SU-DHL-6 (cell line): ENCODE data around the gene SIM2.

Experiments used
- H2AFZ ChIP-seq: fragments of 200-600 bp; sonication (generic); 2 replicates; pipeline ENCODE4 v1.6.1; 2014; ENCODE audit warnings: low read depth, mild to moderate bottlenecking, moderate library complexity, mixed read lengths, antibody characterized with exemption, low read length; ENCODE audit not compliant: severe bottlenecking
- H3F3A ChIP-seq: fragments of 200-600 bp; shearing (Covaris generic); 2 replicates; pipeline ENCODE4 v1.6.0; 2016; ENCODE audit warnings: antibody characterized with exemption, mild to moderate bottlenecking; ENCODE audit not compliant: insufficient read depth
- H3K27ac ChIP-seq: fragments of 200-600 bp; sonication (generic); 2 replicates; pipeline ENCODE4 v1.5.1; 2016; ENCODE audit warnings: low read depth, mild to moderate bottlenecking, low read length, moderate library complexity, mixed read lengths
- H3K27me3 ChIP-seq: fragments of 200-600 bp; sonication (generic), shearing (Covaris generic); 2 replicates; pipeline ENCODE4 v1.6.0; 2014; ENCODE audit warnings: mild to moderate bottlenecking, low read length
- H3K36me3 ChIP-seq: fragments of 200-600 bp; sonication (generic); 2 replicates; pipeline ENCODE4 v1.6.1; 2014; ENCODE audit warnings: mild to moderate bottlenecking, low read length, mixed read lengths
- H3K4me2 ChIP-seq: fragments of 300-600, 200-600 bp; shearing (Covaris generic), sonication (generic); 2 replicates; pipeline ENCODE4 v1.6.0; 2014; ENCODE audit warnings: low read length, low read depth, mild to moderate bottlenecking; ENCODE audit not compliant: poor library complexity, severe bottlenecking
- H3K4me3 ChIP-seq: fragments of 200-600 bp; sonication (generic); 2 replicates; pipeline ENCODE4 v1.5.1; 2014; ENCODE audit warnings: antibody characterized with exemption, low read length, mild to moderate bottlenecking, mixed read lengths; ENCODE audit not compliant: insufficient read depth, poor library complexity, severe bottlenecking
- H3K79me2 ChIP-seq: fragments of 200-600 bp; sonication (generic); 2 replicates; pipeline ENCODE4 v1.6.1; 2014; ENCODE audit warnings: mild to moderate bottlenecking, low read length, moderate library complexity; ENCODE audit not compliant: insufficient read depth
- H3K9ac ChIP-seq: fragments of 200-600 bp; sonication (generic); 2 replicates; pipeline ENCODE4 v1.7.0; 2014; ENCODE audit warnings: mild to moderate bottlenecking, low read length
- H3K9me2 ChIP-seq: fragments of 200-600 bp; sonication (generic); replicated peaks from 2 replicates; pipeline ENCODE4 v1.6.1; 2014; ENCODE audit warnings: low read length; ENCODE audit not compliant: insufficient read depth
- H3K9me3 ChIP-seq: fragments of 200-600 bp; sonication (generic); 2 replicates; pipeline ENCODE4 v1.6.1; 2014; ENCODE audit warnings: low read length, mixed read lengths; ENCODE audit not compliant: insufficient read depth
- H4K20me1 ChIP-seq: fragments of 200-600 bp; sonication (generic); 2 replicates; pipeline ENCODE4 v1.6.1; 2014; ENCODE audit warnings: low read depth, mild to moderate bottlenecking, antibody characterized with exemption, low read length, moderate library complexity, mixed read lengths
- EZH2phosphoT487 ChIP-seq: fragments of 200-600 bp; sonication (generic), shearing (Covaris generic); conservative IDR thresholded peaks from 2 replicates; pipeline ENCODE4 v1.6.1; 2018; ENCODE audit warnings: mild to moderate bottlenecking, antibody characterized with exemption, low read length, moderate library complexity, mixed read lengths
- TF ChIP-seq, protein P1 (sequence below): fragments of 200-600 bp; sonication (generic); IDR thresholded peaks from one replicate; pipeline ENCODE4 v1.5.1; 2017; ENCODE audit warnings: antibody characterized with exemption, mild to moderate bottlenecking, low read length, moderate library complexity; ENCODE audit not compliant: insufficient read depth, poor library complexity, severe bottlenecking

Gene SIM2

DNA sequence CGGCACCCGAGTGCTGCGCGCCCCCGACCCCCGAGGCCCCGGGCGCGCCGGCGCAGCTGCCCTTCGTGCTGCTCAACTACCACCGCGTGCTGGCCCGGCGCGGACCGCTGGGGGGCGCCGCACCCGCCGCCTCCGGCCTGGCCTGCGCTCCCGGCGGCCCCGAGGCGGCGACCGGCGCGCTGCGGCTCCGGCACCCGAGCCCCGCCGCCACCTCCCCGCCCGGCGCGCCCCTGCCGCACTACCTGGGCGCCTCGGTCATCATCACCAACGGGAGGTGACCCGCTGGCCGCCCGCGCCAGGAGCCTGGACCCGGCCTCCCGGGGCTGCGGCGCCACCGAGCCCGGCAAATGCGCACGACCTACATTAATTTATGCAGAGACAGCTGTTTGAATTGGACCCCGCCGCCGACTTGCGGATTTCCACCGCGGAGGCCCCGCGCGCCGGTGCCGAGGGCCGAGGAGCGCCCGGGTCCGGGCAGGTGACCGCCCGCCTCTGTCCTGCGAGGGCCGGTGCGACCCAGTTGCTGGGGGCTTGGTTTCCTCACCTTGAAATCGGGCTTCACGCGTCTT lies 49.0 kb downstream of the SIM2 start:
- TF ChIP-seq EZH2phosphoT487: no peak
- TF ChIP-seq, protein P1, sequence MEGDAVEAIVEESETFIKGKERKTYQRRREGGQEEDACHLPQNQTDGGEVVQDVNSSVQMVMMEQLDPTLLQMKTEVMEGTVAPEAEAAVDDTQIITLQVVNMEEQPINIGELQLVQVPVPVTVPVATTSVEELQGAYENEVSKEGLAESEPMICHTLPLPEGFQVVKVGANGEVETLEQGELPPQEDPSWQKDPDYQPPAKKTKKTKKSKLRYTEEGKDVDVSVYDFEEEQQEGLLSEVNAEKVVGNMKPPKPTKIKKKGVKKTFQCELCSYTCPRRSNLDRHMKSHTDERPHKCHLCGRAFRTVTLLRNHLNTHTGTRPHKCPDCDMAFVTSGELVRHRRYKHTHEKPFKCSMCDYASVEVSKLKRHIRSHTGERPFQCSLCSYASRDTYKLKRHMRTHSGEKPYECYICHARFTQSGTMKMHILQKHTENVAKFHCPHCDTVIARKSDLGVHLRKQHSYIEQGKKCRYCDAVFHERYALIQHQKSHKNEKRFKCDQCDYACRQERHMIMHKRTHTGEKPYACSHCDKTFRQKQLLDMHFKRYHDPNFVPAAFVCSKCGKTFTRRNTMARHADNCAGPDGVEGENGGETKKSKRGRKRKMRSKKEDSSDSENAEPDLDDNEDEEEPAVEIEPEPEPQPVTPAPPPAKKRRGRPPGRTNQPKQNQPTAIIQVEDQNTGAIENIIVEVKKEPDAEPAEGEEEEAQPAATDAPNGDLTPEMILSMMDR: no peak
- Histone ChIP-seq H3K9me3 (no peaks in the 10 kb centered on the region), H2AFZ (no peak overlapping the region), H3K27me3 (no peaks in the 10 kb centered on the region), H3K9me2 (no peaks in the 10 kb centered on the region), H3F3A (no peaks in the 10 kb centered on the region), H3K36me3 (no peaks in the 10 kb centered on the region), H3K79me2 (no peaks in the 10 kb centered on the region), H4K20me1 (no peaks in the 10 kb centered on the region), H3K4me2 (no peak overlapping the region), H3K27ac (no peak overlapping the region), H3K4me3 (no peak overlapping the region), H3K9ac (no peak overlapping the region)

DNA sequence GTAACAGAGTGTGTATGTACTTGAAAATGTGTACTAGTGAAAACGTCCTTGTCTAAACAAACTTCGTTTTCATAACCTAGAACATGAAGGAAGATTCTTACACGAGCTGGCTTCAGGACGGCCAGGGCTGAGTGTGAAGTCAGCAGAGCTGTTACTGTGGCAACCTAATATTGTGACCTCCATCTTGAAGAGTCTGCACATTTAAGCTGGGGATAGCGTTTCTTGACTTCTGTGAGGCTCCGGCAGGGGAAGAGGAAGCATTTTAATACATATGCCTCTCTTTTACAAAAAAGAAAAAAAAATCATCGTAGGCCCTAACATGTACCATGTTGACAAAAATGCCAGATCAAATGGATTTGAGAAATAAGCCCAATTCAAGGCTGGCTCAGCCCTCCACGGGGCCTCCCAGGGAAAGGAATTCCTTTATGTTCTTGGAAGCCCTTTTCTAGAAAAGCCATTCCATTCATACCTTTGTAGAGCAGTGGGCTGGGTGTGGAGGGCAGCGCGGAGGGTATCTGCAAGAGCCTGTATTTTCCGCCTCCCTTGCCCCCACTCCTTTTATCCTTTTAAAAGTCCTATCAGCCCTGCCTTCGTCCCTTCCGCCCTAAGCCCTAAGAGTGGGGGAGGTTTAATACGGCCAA lies 51.1 kb downstream of the SIM2 start:
- TF ChIP-seq EZH2phosphoT487: no peak
- TF ChIP-seq, protein P1: no peak
- H3K27me3 ChIP-seq: no peaks in the 10 kb centered on the region
- no peaks in the 10 kb centered on the region for H3K36me3 ChIP-seq
- H2AFZ ChIP-seq: no peak overlapping the region
- no peak overlapping the region for H3K4me2 ChIP-seq
- no peaks in the 10 kb centered on the region for H3K9me2 ChIP-seq
- no peaks in the 10 kb centered on the region for H3K79me2 ChIP-seq
- no peak overlapping the region for H3K4me3 ChIP-seq
- no peaks in the 10 kb centered on the region for H3K9me3 ChIP-seq
- no peaks in the 10 kb centered on the region for H4K20me1 ChIP-seq
- no peak overlapping the region for H3K27ac ChIP-seq
- no peak overlapping the region for H3K9ac ChIP-seq
- no peaks in the 10 kb centered on the region for H3F3A ChIP-seq

DNA sequence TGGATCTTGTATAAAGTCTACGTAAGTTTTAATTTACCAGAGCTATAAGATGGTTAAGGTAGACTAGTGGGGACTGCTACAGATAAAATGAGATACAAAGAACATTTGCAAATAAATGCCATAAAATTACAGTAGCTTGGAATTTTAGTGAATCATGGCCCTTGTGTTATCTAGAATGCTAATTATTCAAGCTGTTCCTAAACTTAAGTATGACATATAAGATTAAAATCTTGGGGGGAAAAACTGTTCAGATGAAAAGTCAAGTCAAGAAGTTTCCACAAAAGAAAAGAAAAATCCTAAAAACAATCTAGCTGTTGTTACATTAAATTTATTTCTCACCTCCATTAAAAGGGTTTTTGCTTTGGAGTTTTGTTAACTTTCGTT lies 51.7 kb downstream of the SIM2 start:
- TF ChIP-seq, protein P1: no peak
- TF ChIP-seq EZH2phosphoT487: no peak
- H4K20me1 ChIP-seq: no peaks in the 10 kb centered on the region
- H3K36me3 ChIP-seq: no peaks in the 10 kb centered on the region
- no peaks in the 10 kb centered on the region for H3K9me3 ChIP-seq
- no peaks in the 10 kb centered on the region for H3K9me2 ChIP-seq
- H3K27me3 ChIP-seq: no peaks in the 10 kb centered on the region
- H2AFZ ChIP-seq: no peak overlapping the region
- H3K9ac ChIP-seq: no peak overlapping the region
- no peaks in the 10 kb centered on the region for H3F3A ChIP-seq
- H3K4me3 ChIP-seq: no peak overlapping the region
- no peak overlapping the region for H3K27ac ChIP-seq
- H3K4me2 ChIP-seq: no peak overlapping the region
- H3K79me2 ChIP-seq: no peaks in the 10 kb centered on the region
